H1 (cell line): ENCODE data around the gene HACE1. TPM values are rescaled to one million over a fixed set of nuclear protein-coding genes. Genes with fewer than 3 reads are reported as not detected.

Experiments used
- RNF2 ChIP-seq: fragments of 200-900, 300-1000 bp; sonication (generic); IDR thresholded peaks from 2 replicates; pipeline ENCODE4 v1.7.1; 2016; ENCODE audit warnings: borderline replicate concordance, low read depth, mild to moderate bottlenecking, antibody characterized with exemption, low read length; ENCODE audit not compliant: poor library complexity, severe bottlenecking; ENCODE audit errors: missing control alignments
- SP1 ChIP-seq: IDR thresholded peaks from 2 replicates; pipeline ENCODE4 v1.6.1; 2011; ENCODE audit warnings: low read depth, low read length
- ZNF274 ChIP-seq: IDR thresholded peaks from 2 replicates; pipeline ENCODE4 v1.7.0; 2012; ENCODE audit warnings: low read length, borderline replicate concordance; ENCODE audit errors: extremely low read depth
- polyA plus RNA-seq, 7 experiments: library from polyadenylated mRNA; depleted of rRNA in 3 of 7; stranded (reverse) in 5 of 7; unstranded in 2 of 7; fragments of >200 nt in 5 of 7; fragments of 200-250 nt in 2 of 7; gene quantifications; 1 replicate in 5 of 7; 2 replicates in 1 of 7; 4 replicates in 1 of 7; pipeline versions ENCODE4 v1.2.1 to v1.2.3, GENCODE V29; 2011 to 2013; ENCODE audit warnings: missing spikeins in 2 of 7, mixed read lengths in 2 of 7
- total RNA-seq: library from RNA; stranded (reverse); fragmentation: NEBNext Ultra II Directional; extraction: Animal tissue kit (Norgen Biotek cat#: 25700); gene quantifications from 2 replicates; pipeline ENCODE4 v1.2.1, GENCODE V29; 2021

HACE1 gene
- total and polyA plus RNA-seq, 2 of the 8 experiments (the other 6 are each of a cell fraction or from before 2014, with no cell fraction given), result 7.1 to 21.3 TPM

DNA sequence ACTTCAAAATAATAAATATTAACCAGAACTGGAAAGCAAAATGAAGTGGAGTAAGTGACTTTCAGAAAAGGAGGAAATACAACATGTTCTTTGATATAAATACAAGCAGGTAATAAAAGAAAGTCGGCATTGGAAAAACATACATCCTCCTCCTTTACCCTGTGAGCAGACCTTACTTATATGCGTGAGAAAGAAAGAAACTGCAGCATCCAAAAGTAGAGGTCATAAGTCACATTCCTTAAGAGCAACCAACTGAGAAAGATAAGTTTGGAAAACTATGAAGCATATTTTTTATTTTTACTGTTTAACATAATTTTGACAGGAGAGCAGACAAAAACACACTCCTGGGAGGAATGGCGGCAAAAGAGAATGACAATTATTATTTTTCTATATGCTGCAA lies 155.5 kb downstream of the HACE1 start (continued):
- TF ChIP-seq RNF2, result no peak
- TF ChIP-seq ZNF274, result no peak
- no peak for TF ChIP-seq SP1
